ENCODE data around the gene WDR7. TPM values are rescaled to one million over a fixed set of nuclear protein-coding genes. Genes with fewer than 3 reads are reported as not detected.

The WDR7 gene
- total and polyA plus RNA-seq, 5 donors from 2014 or later: 27.8 to 76.4 (median 31.0) TPM

- Histone ChIP-seq H3K9me3 (ENCODE audit: control insufficient read depth in 2 of 2, low read length in 2 of 2) (no peaks in the 10 kb centered on the region), H3K27ac (ENCODE audit: insufficient read depth, low read length, poor library complexity, severe bottlenecking) (no peak overlapping the region), H3K4me1 (ENCODE audit: control insufficient read depth, insufficient read depth, low read length, poor library complexity, severe bottlenecking) (no peaks in the 10 kb centered on the region), H3K36me3 (ENCODE audit: control insufficient read depth, insufficient read depth, low read length) (no peaks in the 10 kb centered on the region), H3K4me3 (ENCODE audit: low read depth, low read length) (no peak overlapping the region), H3K27me3 (ENCODE audit: control insufficient read depth, insufficient read depth, low read length) (no peaks in the 10 kb centered on the region)
- Mint-ChIP-seq H3K27ac (no peak overlapping the region), H3K9me3 (peaks cover 0 to 2% (median 0%) of the 10 kb centered on the region in 7 donors), H3K36me3 (peaks cover 20% of the 10 kb centered on the region), H3K4me3 (no peak overlapping the region), H3K27me3 (no peaks in the 10 kb centered on the region), H3K4me1 (peaks cover 0 to 6% (median 2%) of the 10 kb centered on the region in 4 donors)
- DNase-seq (no peak), ATAC-seq (ENCODE audit: low read depth in 2 of 2) (no peak)
Observed at GRCh38 chr18:56812674-56813073, 161.5 kb downstream of the WDR7 start.

GRCh38 chr18:56815926-56816325 is 164.8 kb downstream of the WDR7 start:
- no peak for DNase-seq
- H3K27me3 ChIP-seq (ENCODE audit: control insufficient read depth, insufficient read depth, low read length): no peaks in the 10 kb centered on the region
- no peak overlapping the region for H3K27ac ChIP-seq (ENCODE audit: insufficient read depth, low read length, poor library complexity, severe bottlenecking)
- Mint-ChIP-seq H3K27me3 (no peaks in the 10 kb centered on the region), H3K27ac (peak overlapping the region in 2 of 3 donors; percentile 48 to 67), H3K4me3 (peak overlapping the region in 1 of 4 donors; percentile 15), H3K36me3 (peaks cover 21% of the 10 kb centered on the region), H3K9me3 (peaks cover 0 to 1% (median 0%) of the 10 kb centered on the region in 7 donors), H3K4me1 (peaks cover 0 to 4% (median 0%) of the 10 kb centered on the region in 4 donors)
- no peaks in the 10 kb centered on the region for H3K36me3 ChIP-seq (ENCODE audit: control insufficient read depth, insufficient read depth, low read length)
- H3K4me1 ChIP-seq (ENCODE audit: control insufficient read depth, insufficient read depth, low read length, poor library complexity, severe bottlenecking): no peaks in the 10 kb centered on the region
- no peak for ATAC-seq (ENCODE audit: low read depth in 2 of 2)
- no peak overlapping the region for H3K4me3 ChIP-seq (ENCODE audit: low read depth, low read length)
- H3K9me3 ChIP-seq (ENCODE audit: control insufficient read depth in 2 of 2, low read length in 2 of 2): no peaks in the 10 kb centered on the region

- H3K4me3 Mint-ChIP-seq: no peak overlapping the region
- H3K9me3 ChIP-seq (ENCODE audit: control insufficient read depth in 2 of 2, low read length in 2 of 2): no peaks in the 10 kb centered on the region
- peaks cover 0 to 16% (median 14%) of the 10 kb centered on the region in 4 donors for H3K4me1 Mint-ChIP-seq
- no peak overlapping the region for H3K27ac ChIP-seq (ENCODE audit: insufficient read depth, low read length, poor library complexity, severe bottlenecking)
- H3K36me3 Mint-ChIP-seq: peaks cover 28% of the 10 kb centered on the region
- H3K27me3 ChIP-seq (ENCODE audit: control insufficient read depth, insufficient read depth, low read length): no peaks in the 10 kb centered on the region
- no peaks in the 10 kb centered on the region for H3K27me3 Mint-ChIP-seq
- peak overlapping the region in 1 of 3 donors; percentile 51 for H3K27ac Mint-ChIP-seq
- H3K4me3 ChIP-seq (ENCODE audit: low read depth, low read length): no peak overlapping the region
- H3K36me3 ChIP-seq (ENCODE audit: control insufficient read depth, insufficient read depth, low read length): peaks cover 12% of the 10 kb centered on the region
- DNase-seq: no peak
- ATAC-seq (ENCODE audit: low read depth in 2 of 2): no peak
- H3K4me1 ChIP-seq (ENCODE audit: control insufficient read depth, insufficient read depth, low read length, poor library complexity, severe bottlenecking): no peaks in the 10 kb centered on the region
- H3K9me3 Mint-ChIP-seq: peaks cover 0 to 6% (median 2%) of the 10 kb centered on the region in 7 donors
Observed at GRCh38 chr18:56823986-56824565, 172.9 kb downstream of the WDR7 start.

GRCh38 chr18:56825321-56825720 is 174.2 kb downstream of the WDR7 start:
- H3K36me3 ChIP-seq (ENCODE audit: control insufficient read depth, insufficient read depth, low read length): peaks cover 12% of the 10 kb centered on the region
- Mint-ChIP-seq H3K4me3 (no peak overlapping the region), H3K9me3 (peaks cover 0 to 6% (median 2%) of the 10 kb centered on the region in 7 donors), H3K4me1 (peaks cover 0 to 20% (median 14%) of the 10 kb centered on the region in 4 donors), H3K27ac (no peak overlapping the region), H3K27me3 (no peaks in the 10 kb centered on the region), H3K36me3 (peaks cover 28% of the 10 kb centered on the region)
- H3K27me3 ChIP-seq (ENCODE audit: control insufficient read depth, insufficient read depth, low read length): no peaks in the 10 kb centered on the region
- ATAC-seq (ENCODE audit: low read depth in 2 of 2) (no peak), DNase-seq (no peak)
- no peaks in the 10 kb centered on the region for H3K9me3 ChIP-seq (ENCODE audit: control insufficient read depth in 2 of 2, low read length in 2 of 2)
- H3K4me3 ChIP-seq (ENCODE audit: low read depth, low read length): no peak overlapping the region
- no peak overlapping the region for H3K27ac ChIP-seq (ENCODE audit: insufficient read depth, low read length, poor library complexity, severe bottlenecking)
- H3K4me1 ChIP-seq (ENCODE audit: control insufficient read depth, insufficient read depth, low read length, poor library complexity, severe bottlenecking): no peaks in the 10 kb centered on the region

- Mint-ChIP-seq H3K4me1 (peaks cover 0 to 20% (median 14%) of the 10 kb centered on the region in 4 donors), H3K36me3 (peaks cover 28% of the 10 kb centered on the region), H3K27ac (no peak overlapping the region), H3K27me3 (peaks cover 4% of the 10 kb centered on the region), H3K4me3 (no peak overlapping the region), H3K9me3 (peaks cover 0 to 6% (median 1%) of the 10 kb centered on the region in 7 donors)
- ATAC-seq (ENCODE audit: low read depth in 2 of 2) (no peak), DNase-seq (no peak)
- Histone ChIP-seq H3K36me3 (ENCODE audit: control insufficient read depth, insufficient read depth, low read length) (peaks cover 12% of the 10 kb centered on the region), H3K4me3 (ENCODE audit: low read depth, low read length) (no peak overlapping the region), H3K27me3 (ENCODE audit: control insufficient read depth, insufficient read depth, low read length) (no peaks in the 10 kb centered on the region), H3K4me1 (ENCODE audit: control insufficient read depth, insufficient read depth, low read length, poor library complexity, severe bottlenecking) (no peaks in the 10 kb centered on the region), H3K9me3 (ENCODE audit: control insufficient read depth in 2 of 2, low read length in 2 of 2) (no peaks in the 10 kb centered on the region), H3K27ac (ENCODE audit: insufficient read depth, low read length, poor library complexity, severe bottlenecking) (no peak overlapping the region)
Observed at GRCh38 chr18:56825878-56826277, 174.7 kb downstream of the WDR7 start.

GRCh38 chr18:56831988-56832387 is 180.8 kb downstream of the WDR7 start:
- H3K4me3 ChIP-seq (ENCODE audit: low read depth, low read length): no peak overlapping the region
- H3K36me3 ChIP-seq (ENCODE audit: control insufficient read depth, insufficient read depth, low read length): peaks cover 2% of the 10 kb centered on the region
- ATAC-seq (ENCODE audit: low read depth in 2 of 2): no peak
- Mint-ChIP-seq H3K4me3 (no peak overlapping the region), H3K9me3 (peaks cover 0 to 4% (median 0%) of the 10 kb centered on the region in 7 donors), H3K27ac (no peak overlapping the region), H3K36me3 (peaks cover 22% of the 10 kb centered on the region), H3K4me1 (peaks cover 0 to 5% (median 2%) of the 10 kb centered on the region in 4 donors), H3K27me3 (peaks cover 4% of the 10 kb centered on the region)
- DNase-seq: no peak
- H3K4me1 ChIP-seq (ENCODE audit: control insufficient read depth, insufficient read depth, low read length, poor library complexity, severe bottlenecking): no peaks in the 10 kb centered on the region
- no peaks in the 10 kb centered on the region for H3K27me3 ChIP-seq (ENCODE audit: control insufficient read depth, insufficient read depth, low read length)
- H3K9me3 ChIP-seq (ENCODE audit: control insufficient read depth in 2 of 2, low read length in 2 of 2): no peaks in the 10 kb centered on the region
- H3K27ac ChIP-seq (ENCODE audit: insufficient read depth, low read length, poor library complexity, severe bottlenecking): no peak overlapping the region

GRCh38 chr18:56835331-56835730 is 184.2 kb downstream of the WDR7 start:
- Mint-ChIP-seq H3K4me1 (peaks cover 0 to 4% (median 0%) of the 10 kb centered on the region in 4 donors), H3K9me3 (peaks cover 0 to 1% (median 0%) of the 10 kb centered on the region in 7 donors), H3K27ac (no peak overlapping the region), H3K4me3 (no peak overlapping the region), H3K36me3 (peaks cover 18% of the 10 kb centered on the region), H3K27me3 (peaks cover 4% of the 10 kb centered on the region)
- no peaks in the 10 kb centered on the region for H3K9me3 ChIP-seq (ENCODE audit: control insufficient read depth in 2 of 2, low read length in 2 of 2)
- no peak for DNase-seq
- ATAC-seq (ENCODE audit: low read depth in 2 of 2): no peak
- H3K4me1 ChIP-seq (ENCODE audit: control insufficient read depth, insufficient read depth, low read length, poor library complexity, severe bottlenecking): no peaks in the 10 kb centered on the region
- H3K36me3 ChIP-seq (ENCODE audit: control insufficient read depth, insufficient read depth, low read length): peaks cover 2% of the 10 kb centered on the region
- H3K27ac ChIP-seq (ENCODE audit: insufficient read depth, low read length, poor library complexity, severe bottlenecking): no peak overlapping the region
- no peaks in the 10 kb centered on the region for H3K27me3 ChIP-seq (ENCODE audit: control insufficient read depth, insufficient read depth, low read length)
- no peak overlapping the region for H3K4me3 ChIP-seq (ENCODE audit: low read depth, low read length)

GRCh38 chr18:56836173-56836572 is 185.0 kb downstream of the WDR7 start:
- peaks cover under 1% of the 10 kb centered on the region for H3K36me3 ChIP-seq (ENCODE audit: control insufficient read depth, insufficient read depth, low read length)
- no peaks in the 10 kb centered on the region for H3K4me1 ChIP-seq (ENCODE audit: control insufficient read depth, insufficient read depth, low read length, poor library complexity, severe bottlenecking)
- ATAC-seq (ENCODE audit: low read depth in 2 of 2) (no peak), DNase-seq (no peak)
- Mint-ChIP-seq H3K27me3 (no peaks in the 10 kb centered on the region), H3K36me3 (peaks cover 14% of the 10 kb centered on the region), H3K4me3 (no peak overlapping the region), H3K27ac (no peak overlapping the region), H3K9me3 (peaks cover 0 to 1% (median 0%) of the 10 kb centered on the region in 7 donors), H3K4me1 (peaks cover 0 to 1% (median 0%) of the 10 kb centered on the region in 4 donors)
- H3K4me3 ChIP-seq (ENCODE audit: low read depth, low read length): no peak overlapping the region
- H3K9me3 ChIP-seq (ENCODE audit: control insufficient read depth in 2 of 2, low read length in 2 of 2): no peaks in the 10 kb centered on the region
- no peaks in the 10 kb centered on the region for H3K27me3 ChIP-seq (ENCODE audit: control insufficient read depth, insufficient read depth, low read length)
- H3K27ac ChIP-seq (ENCODE audit: insufficient read depth, low read length, poor library complexity, severe bottlenecking): no peak overlapping the region

Data from CD4-positive, CD25-positive, alpha-beta regulatory T cell (primary cell).